ENCODE data around the gene PDE9A. TPM values are rescaled to one million over a fixed set of nuclear protein-coding genes. Genes with fewer than 3 reads are reported as not detected.

Gene PDE9A
- polyA plus RNA-seq, 1 experiment, result 0.09 TPM

- TF ChIP-seq CTCF (IDR thresholded peaks at IDR 0.05; ENCODE audit: insufficient read depth, low read depth, low read length), result no peak
- DNase-seq (ENCODE audit: low read depth), result no peak
- H3K27me3 ChIP-seq (ENCODE audit: control insufficient read depth, insufficient read depth, low read length), result no peaks in the 10 kb centered on the region; the same call in 1 of the 2 replicates
- POLR2A ChIA-PET, result no interaction called here
- no peak overlapping the region for H3K4me3 ChIP-seq (ENCODE audit: low read depth, low read length)
- CTCF ChIA-PET, result interaction anchor here (0.8 kb wide), 1 partner anchor 11 kb away, joined by 4 read pairs; no protein-coding TSS in a partner anchor
- H3K36me3 ChIP-seq (ENCODE audit: control insufficient read depth, insufficient read depth, low read length), result no peaks in the 10 kb centered on the region
These were observed 107.7 kb downstream of the PDE9A start for GRCh38 chr21:42760951-42761751.

GRCh38 chr21:42761776-42762335, 108.4 kb downstream of the PDE9A start:
- Histone ChIP-seq H3K4me3 (ENCODE audit: low read depth, low read length) (no peak overlapping the region), H3K27me3 (ENCODE audit: control insufficient read depth, insufficient read depth, low read length) (no peaks in the 10 kb centered on the region; the same call in 1 of the 2 replicates), H3K36me3 (ENCODE audit: control insufficient read depth, insufficient read depth, low read length) (no peaks in the 10 kb centered on the region)
- no peak for DNase-seq (ENCODE audit: low read depth)
- POLR2A ChIA-PET, result no interaction called here
- TF ChIP-seq CTCF (IDR thresholded peaks at IDR 0.05; ENCODE audit: insufficient read depth, low read depth, low read length), result no peak
- CTCF ChIA-PET, result interaction anchor here (0.8 kb wide), 1 partner anchor 11 kb away, joined by 4 read pairs; no protein-coding TSS in a partner anchor

GRCh38 chr21:42763581-42764442, 110.4 kb downstream of the PDE9A start:
- CTCF ChIA-PET, result interaction anchor here (0.6 kb wide), 1 partner anchor 11 kb away, joined by 3 read pairs; no protein-coding TSS in a partner anchor

GRCh38 chr21:42764443-42764760, 111.0 kb downstream of the PDE9A start:
- no peak for DNase-seq (ENCODE audit: low read depth)
- Histone ChIP-seq H3K36me3 (ENCODE audit: control insufficient read depth, insufficient read depth, low read length) (no peaks in the 10 kb centered on the region), H3K27me3 (ENCODE audit: control insufficient read depth, insufficient read depth, low read length) (no peaks in the 10 kb centered on the region; the same call in 1 of the 2 replicates), H3K4me3 (ENCODE audit: low read depth, low read length) (no peak overlapping the region)
- CTCF ChIA-PET, result no interaction called here
- TF ChIP-seq CTCF (IDR thresholded peaks at IDR 0.05; ENCODE audit: insufficient read depth, low read depth, low read length), result no peak
- POLR2A ChIA-PET, result no interaction called here

More at GRCh38 chr21:42763581-42764442, 110.4 kb downstream of the PDE9A start:
- DNase-seq (ENCODE audit: low read depth), result no peak
- POLR2A ChIA-PET, result no interaction called here
- Histone ChIP-seq H3K36me3 (ENCODE audit: control insufficient read depth, insufficient read depth, low read length) (no peaks in the 10 kb centered on the region), H3K27me3 (ENCODE audit: control insufficient read depth, insufficient read depth, low read length) (no peaks in the 10 kb centered on the region; the same call in 1 of the 2 replicates), H3K4me3 (ENCODE audit: low read depth, low read length) (no peak overlapping the region)
- no peak for TF ChIP-seq CTCF (IDR thresholded peaks at IDR 0.05; ENCODE audit: insufficient read depth, low read depth, low read length)

- ChIA-PET POLR2A (no interaction called here), CTCF (no interaction called here)
- no peak for DNase-seq (ENCODE audit: low read depth)
- Histone ChIP-seq H3K4me3 (ENCODE audit: low read depth, low read length) (no peak overlapping the region), H3K27me3 (ENCODE audit: control insufficient read depth, insufficient read depth, low read length) (no peaks in the 10 kb centered on the region; the same call in 1 of the 2 replicates), H3K36me3 (ENCODE audit: control insufficient read depth, insufficient read depth, low read length) (no peaks in the 10 kb centered on the region)
- no peak for TF ChIP-seq CTCF (IDR thresholded peaks at IDR 0.05; ENCODE audit: insufficient read depth, low read depth, low read length)
These were observed 111.5 kb downstream of the PDE9A start for GRCh38 chr21:42764883-42765282.
